DOHH2 (cell line): Measurements from ENCODE around the gene PDE1C.

Experiments
- H3F3A ChIP-seq: fragments of 200-600 bp; sonication (generic), shearing (Covaris generic); 2 replicates; pipeline ENCODE4 v1.6.0; 2016; ENCODE audit warnings: antibody characterized with exemption, mild to moderate bottlenecking; ENCODE audit not compliant: control insufficient read depth, insufficient read depth
- H3K27ac ChIP-seq: fragments of 200-600 bp; sonication (generic); 2 replicates; pipeline ENCODE4 v1.5.1; 2014; ENCODE audit warnings: low read depth, mild to moderate bottlenecking, low read length, moderate library complexity
- H3K27me3 ChIP-seq: fragments of 200-600 bp; sonication (generic); 2 replicates; pipeline ENCODE4 v1.6.1; 2014; ENCODE audit warnings: mild to moderate bottlenecking, low read length, mixed read lengths; ENCODE audit not compliant: control insufficient read depth
- H3K36me3 ChIP-seq: fragments of 200-600 bp; sonication (generic); 2 replicates; pipeline ENCODE4 v1.6.1; 2014; ENCODE audit warnings: mild to moderate bottlenecking, low read length, moderate library complexity, mixed read lengths; ENCODE audit not compliant: control insufficient read depth
- H3K4me1 ChIP-seq: fragments of 200-600 bp; sonication (generic); 2 replicates; pipeline ENCODE4 v1.6.1; 2014; ENCODE audit warnings: mild to moderate bottlenecking, low read length, mixed read lengths; ENCODE audit not compliant: control insufficient read depth
- H3K4me2 ChIP-seq: fragments of 200-600 bp; sonication (generic); 2 replicates; pipeline ENCODE4 v1.6.0; 2014; ENCODE audit warnings: mild to moderate bottlenecking, low read length, moderate library complexity
- H3K4me3 ChIP-seq: fragments of 200-600 bp; sonication (generic); 2 replicates; pipeline ENCODE4 v1.5.1; 2014; ENCODE audit warnings: mild to moderate bottlenecking, low read length, mixed read lengths
- H3K79me2 ChIP-seq: fragments of 200-600 bp; sonication (generic); 2 replicates; pipeline ENCODE4 v1.6.1; 2014; ENCODE audit warnings: mild to moderate bottlenecking, low read length, mixed read lengths; ENCODE audit not compliant: control insufficient read depth
- H3K9me2 ChIP-seq: fragments of 200-600 bp; sonication (generic); replicated peaks from 2 replicates; pipeline ENCODE4 v1.6.1; 2014; ENCODE audit warnings: mild to moderate bottlenecking, low read length, mixed read lengths; ENCODE audit not compliant: control insufficient read depth
- H3K9me3 ChIP-seq: fragments of 200-600 bp; sonication (generic); 2 replicates; pipeline ENCODE4 v1.6.1; 2014; ENCODE audit warnings: antibody characterized with exemption, low read length, mixed read lengths; ENCODE audit not compliant: control insufficient read depth, insufficient read depth
- H4K20me1 ChIP-seq: fragments of 200-600 bp; sonication (generic); 2 replicates; pipeline ENCODE4 v1.6.0; 2014; ENCODE audit warnings: low read depth, mild to moderate bottlenecking, antibody characterized with exemption, low read length, moderate library complexity; ENCODE audit not compliant: control insufficient read depth, insufficient read depth
- EZH2phosphoT487 ChIP-seq: fragments of 200-600 bp; sonication (generic); IDR thresholded peaks from 2 replicates; pipeline ENCODE4 v1.6.1; 2017; ENCODE audit warnings: borderline replicate concordance, mild to moderate bottlenecking, antibody characterized with exemption, low read length, moderate library complexity, mixed read lengths
- TF ChIP-seq, protein P1 (sequence below): fragments of 200-600 bp; sonication (generic); IDR thresholded peaks from one replicate; pipeline ENCODE4 v1.5.1; 2014; ENCODE audit warnings: antibody characterized with exemption, mild to moderate bottlenecking, low read depth, low read length; ENCODE audit not compliant: poor library complexity, severe bottlenecking

PDE1C gene

DNA sequence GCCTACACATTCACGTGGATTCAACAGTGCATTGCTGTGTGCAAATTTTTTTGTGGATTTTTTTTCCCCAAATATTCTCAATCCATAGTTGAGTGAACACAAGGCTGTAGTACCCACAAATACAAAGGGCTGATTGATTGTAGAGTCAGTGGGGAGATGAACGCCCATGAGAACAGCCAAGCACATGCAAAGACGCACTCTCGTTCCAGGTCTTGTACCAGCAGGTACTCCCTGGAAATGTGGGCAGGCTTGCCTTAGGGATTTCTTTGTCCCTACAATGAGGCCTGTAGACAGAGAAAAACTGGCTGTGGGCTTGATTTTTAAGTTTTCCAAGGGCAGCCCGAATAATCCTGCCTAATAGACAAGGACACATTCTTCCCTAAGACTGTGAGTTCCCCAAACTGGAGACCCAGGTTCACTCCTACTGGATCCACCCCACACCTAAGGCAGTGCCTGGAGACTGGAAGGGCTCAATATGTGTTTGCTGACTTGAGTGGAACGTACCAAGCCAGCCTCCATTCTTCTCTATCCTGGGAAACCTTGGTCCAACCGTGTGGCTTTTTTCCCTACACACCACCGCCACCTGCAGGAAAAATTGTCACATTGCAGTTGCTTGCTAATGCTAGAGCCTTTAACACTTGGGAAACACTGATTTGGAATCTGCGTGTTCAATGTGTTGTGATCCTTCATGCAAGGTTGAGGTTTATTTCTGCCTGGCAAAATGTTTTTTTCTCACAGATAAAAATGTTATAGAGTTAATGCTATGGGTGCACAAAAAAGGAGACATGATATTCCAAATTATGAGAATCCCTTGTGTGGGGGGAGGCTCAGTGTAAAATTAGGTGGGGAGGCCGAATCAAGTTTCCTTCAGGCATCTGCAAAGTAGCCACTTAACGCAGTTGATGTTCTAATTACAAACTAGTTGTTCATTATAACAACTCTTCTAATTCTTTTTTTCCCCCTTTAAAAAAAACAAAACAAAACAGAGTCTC is 333.9 kb downstream of the PDE1C start:
- Histone ChIP-seq H3K4me1 (no peaks in the 10 kb centered on the region), H3K9me3 (no peaks in the 10 kb centered on the region), H3K4me3 (no peak overlapping the region), H3K4me2 (no peak overlapping the region), H3K9me2 (no peaks in the 10 kb centered on the region), H3K27ac (no peak overlapping the region), H3F3A (no peaks in the 10 kb centered on the region), H4K20me1 (no peaks in the 10 kb centered on the region), H3K27me3 (no peaks in the 10 kb centered on the region), H3K79me2 (no peaks in the 10 kb centered on the region), H3K36me3 (no peaks in the 10 kb centered on the region)
- no peak for TF ChIP-seq EZH2phosphoT487
- TF ChIP-seq, protein P1, sequence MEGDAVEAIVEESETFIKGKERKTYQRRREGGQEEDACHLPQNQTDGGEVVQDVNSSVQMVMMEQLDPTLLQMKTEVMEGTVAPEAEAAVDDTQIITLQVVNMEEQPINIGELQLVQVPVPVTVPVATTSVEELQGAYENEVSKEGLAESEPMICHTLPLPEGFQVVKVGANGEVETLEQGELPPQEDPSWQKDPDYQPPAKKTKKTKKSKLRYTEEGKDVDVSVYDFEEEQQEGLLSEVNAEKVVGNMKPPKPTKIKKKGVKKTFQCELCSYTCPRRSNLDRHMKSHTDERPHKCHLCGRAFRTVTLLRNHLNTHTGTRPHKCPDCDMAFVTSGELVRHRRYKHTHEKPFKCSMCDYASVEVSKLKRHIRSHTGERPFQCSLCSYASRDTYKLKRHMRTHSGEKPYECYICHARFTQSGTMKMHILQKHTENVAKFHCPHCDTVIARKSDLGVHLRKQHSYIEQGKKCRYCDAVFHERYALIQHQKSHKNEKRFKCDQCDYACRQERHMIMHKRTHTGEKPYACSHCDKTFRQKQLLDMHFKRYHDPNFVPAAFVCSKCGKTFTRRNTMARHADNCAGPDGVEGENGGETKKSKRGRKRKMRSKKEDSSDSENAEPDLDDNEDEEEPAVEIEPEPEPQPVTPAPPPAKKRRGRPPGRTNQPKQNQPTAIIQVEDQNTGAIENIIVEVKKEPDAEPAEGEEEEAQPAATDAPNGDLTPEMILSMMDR, result peak; percentile 95

GRCh38 chr7:31734456-31734855 is 335.8 kb downstream of the PDE1C start:
- TF ChIP-seq EZH2phosphoT487, result no peak
- TF ChIP-seq, protein P1, result no peak
- no peaks in the 10 kb centered on the region for H3F3A ChIP-seq
- H3K4me1 ChIP-seq, result no peaks in the 10 kb centered on the region
- H3K27ac ChIP-seq, result no peak overlapping the region
- no peaks in the 10 kb centered on the region for H4K20me1 ChIP-seq
- H3K79me2 ChIP-seq, result no peaks in the 10 kb centered on the region
- no peaks in the 10 kb centered on the region for H3K27me3 ChIP-seq
- no peak overlapping the region for H3K4me3 ChIP-seq
- no peaks in the 10 kb centered on the region for H3K9me2 ChIP-seq
- H3K9me3 ChIP-seq, result no peaks in the 10 kb centered on the region
- no peak overlapping the region for H3K4me2 ChIP-seq
- no peaks in the 10 kb centered on the region for H3K36me3 ChIP-seq

GRCh38 chr7:31729195-31729804 is 340.9 kb downstream of the PDE1C start:
- TF ChIP-seq, protein P1, result no peak
- no peak for TF ChIP-seq EZH2phosphoT487
- Histone ChIP-seq H3F3A (no peaks in the 10 kb centered on the region), H3K9me2 (no peaks in the 10 kb centered on the region), H3K4me1 (no peaks in the 10 kb centered on the region), H3K79me2 (no peaks in the 10 kb centered on the region), H3K4me3 (no peak overlapping the region), H4K20me1 (no peaks in the 10 kb centered on the region), H3K4me2 (no peak overlapping the region), H3K27ac (no peak overlapping the region), H3K9me3 (no peaks in the 10 kb centered on the region), H3K27me3 (no peaks in the 10 kb centered on the region), H3K36me3 (no peaks in the 10 kb centered on the region)
